Measurements from ENCODE around the gene C15orf39. TPM values are rescaled to one million over a fixed set of nuclear protein-coding genes. Genes with fewer than 3 reads are reported as not detected.

The C15orf39 gene
- total RNA-seq, 1 experiment from 2014 or later: 45.6 TPM

DNA sequence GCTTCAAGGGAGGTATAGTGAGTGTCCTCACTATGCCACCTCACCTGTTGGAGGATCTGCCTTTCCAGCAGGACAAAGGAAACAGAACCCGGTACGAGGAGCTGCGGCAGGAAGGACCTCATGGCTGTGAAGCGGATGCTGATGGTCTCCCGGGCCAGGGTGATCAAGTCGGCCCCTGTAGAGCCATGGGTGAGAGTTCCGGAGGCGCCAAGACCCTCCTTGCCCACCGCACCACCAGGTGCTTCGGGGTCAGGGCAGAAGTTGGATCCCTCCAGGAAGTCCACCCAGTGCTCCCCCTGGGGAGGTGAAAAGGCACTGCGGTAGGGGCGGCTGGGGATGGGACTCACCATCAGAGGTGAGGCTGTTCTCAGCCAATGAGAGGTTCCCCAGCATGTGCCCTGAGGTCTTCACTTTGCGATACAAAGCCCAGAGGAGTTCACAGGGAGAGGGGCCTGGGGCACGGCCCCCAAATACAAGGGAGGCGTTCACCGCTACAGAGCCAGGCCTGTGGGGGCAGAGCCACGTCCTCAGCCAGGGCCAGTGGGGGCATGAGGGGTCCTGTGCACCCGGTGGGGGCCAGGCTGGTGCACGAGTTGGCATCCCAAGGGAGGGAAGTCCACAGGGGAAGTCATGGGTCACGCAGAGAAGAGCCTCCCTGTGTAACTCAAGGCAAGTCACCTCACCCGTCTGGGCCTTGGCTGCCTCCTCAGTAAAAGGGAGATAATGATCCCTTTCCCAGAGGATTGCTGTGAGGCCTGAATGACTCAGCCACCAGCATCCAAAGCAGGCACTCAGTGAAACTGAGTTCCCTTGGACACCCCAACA lies 27.7 kb downstream of the C15orf39 start:
- no peak overlapping the region for H3K18ac ChIP-seq (ENCODE audit: insufficient read length, low read depth, low read length)
- no peaks in the 10 kb centered on the region for H4K20me1 ChIP-seq (ENCODE audit: control insufficient read depth, insufficient read depth, insufficient read length)
- H2BK20ac ChIP-seq (ENCODE audit: low read depth, low read length, poor library complexity, severe bottlenecking): no peak overlapping the region
- no peak overlapping the region for H3K4me2 ChIP-seq (ENCODE audit: insufficient read depth, insufficient read length, low read length)
- no peak overlapping the region for H3T11ph ChIP-seq (ENCODE audit: low read length)
- no peak overlapping the region for H2AK5ac ChIP-seq (ENCODE audit: insufficient read length, low read length)
- Mint-ChIP-seq H3K36me3 (ENCODE audit: insufficient read depth in 1 of 3, low read depth in 3 of 3) (peaks cover 0 to 2% (median 0%) of the 10 kb centered on the region in 3 experiments; a peak in 2 of 7 replicates), H3K27me3 (ENCODE audit: low read depth) (peaks cover 54% of the 10 kb centered on the region), H3K4me1 (peaks cover 9 to 10% of the 10 kb centered on the region in 2 experiments), H3K27ac (no peak overlapping the region; a peak in 1 of 7 replicates), H3K9me3 (no peaks in the 10 kb centered on the region), H3K4me3 (no peak overlapping the region)
- H3K14ac ChIP-seq (ENCODE audit: insufficient read depth, low read length): no peak overlapping the region
- WGBS (ENCODE audit: extremely low coverage, insufficient read length, low lambda C conversion rate): no CpG with 5 or more reads among the region's 21 CpGs
- H2BK12ac ChIP-seq (ENCODE audit: insufficient read length, low read depth, low read length): no peak overlapping the region
- no peak overlapping the region for H3K23ac ChIP-seq (ENCODE audit: insufficient read length, low read depth, low read length)
- H2BK15ac ChIP-seq (ENCODE audit: low read depth, low read length): no peak overlapping the region
- no peak overlapping the region for H4K5ac ChIP-seq (ENCODE audit: insufficient read length, low read depth, low read length)
- DNase-seq: no peak
- no peak overlapping the region for H4K91ac ChIP-seq (ENCODE audit: insufficient read length, low read depth, low read length)
- H3K79me2 ChIP-seq (ENCODE audit: insufficient read depth, low read length): no peaks in the 10 kb centered on the region
- H4K8ac ChIP-seq (replicated peaks; ENCODE audit: insufficient read length, low read depth, low read length): no peak overlapping the region
- H3K79me1 ChIP-seq (ENCODE audit: insufficient read depth, low read depth, low read length, poor library complexity, severe bottlenecking): no peaks in the 10 kb centered on the region
- no peak overlapping the region for H2AFZ ChIP-seq (ENCODE audit: low read length)
- H3K4ac ChIP-seq (ENCODE audit: low read depth, low read length): no peak overlapping the region
- no peak overlapping the region for H2BK120ac ChIP-seq (ENCODE audit: low read depth, low read length, poor library complexity, severe bottlenecking)
- no peak overlapping the region for H3K56ac ChIP-seq (ENCODE audit: insufficient read length, low read depth, low read length)
- no peak overlapping the region for H2BK5ac ChIP-seq (ENCODE audit: insufficient read length, low read length)
- no peaks in the 10 kb centered on the region for H3K9me3 ChIP-seq (ENCODE audit: control insufficient read depth, low read depth, low read length)
- TF ChIP-seq, protein P1, sequence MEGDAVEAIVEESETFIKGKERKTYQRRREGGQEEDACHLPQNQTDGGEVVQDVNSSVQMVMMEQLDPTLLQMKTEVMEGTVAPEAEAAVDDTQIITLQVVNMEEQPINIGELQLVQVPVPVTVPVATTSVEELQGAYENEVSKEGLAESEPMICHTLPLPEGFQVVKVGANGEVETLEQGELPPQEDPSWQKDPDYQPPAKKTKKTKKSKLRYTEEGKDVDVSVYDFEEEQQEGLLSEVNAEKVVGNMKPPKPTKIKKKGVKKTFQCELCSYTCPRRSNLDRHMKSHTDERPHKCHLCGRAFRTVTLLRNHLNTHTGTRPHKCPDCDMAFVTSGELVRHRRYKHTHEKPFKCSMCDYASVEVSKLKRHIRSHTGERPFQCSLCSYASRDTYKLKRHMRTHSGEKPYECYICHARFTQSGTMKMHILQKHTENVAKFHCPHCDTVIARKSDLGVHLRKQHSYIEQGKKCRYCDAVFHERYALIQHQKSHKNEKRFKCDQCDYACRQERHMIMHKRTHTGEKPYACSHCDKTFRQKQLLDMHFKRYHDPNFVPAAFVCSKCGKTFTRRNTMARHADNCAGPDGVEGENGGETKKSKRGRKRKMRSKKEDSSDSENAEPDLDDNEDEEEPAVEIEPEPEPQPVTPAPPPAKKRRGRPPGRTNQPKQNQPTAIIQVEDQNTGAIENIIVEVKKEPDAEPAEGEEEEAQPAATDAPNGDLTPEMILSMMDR (conservative IDR thresholded peaks at IDR 0.05): no peak
- no peak overlapping the region for H3K9ac ChIP-seq (ENCODE audit: extremely low read depth, insufficient read length, low read length)
- no peak overlapping the region for H3K27ac ChIP-seq (ENCODE audit: insufficient read length, low read depth, low read length)
- no peaks in the 10 kb centered on the region; the same call in 1 of the 2 replicates for H3K4me1 ChIP-seq (ENCODE audit: insufficient read depth, low read length)
- no peaks in the 10 kb centered on the region; the same call in 1 of the 2 replicates for H3K27me3 ChIP-seq (ENCODE audit: insufficient read depth, low read length)
- no peaks in the 10 kb centered on the region for H3K23me2 ChIP-seq (ENCODE audit: insufficient read length, low read depth, low read length, poor library complexity, severe bottlenecking)
